Caki2 (cell line): ENCODE results near the gene PNMA1. TPM values are rescaled to one million over a fixed set of nuclear protein-coding genes. Genes with fewer than 3 reads are reported as not detected.

ENCODE experiments used
- DNase-seq: peaks from one replicate; pipeline ENCODE4 v3.0.0-alpha.2; 2015; ENCODE audit warnings: low read depth
- in situ Hi-C: cut with HindIII; loops from 2 replicates; pipeline ENCODE4 v1.10.0; 2016; ENCODE audit warnings: low sequenced_read_pairs, low pct_unique_long_range_greater_than_20kb, mixed read lengths
- total RNA-seq: library from RNA; depleted of rRNA; stranded (reverse); fragments of >200 nt; shearing (Covaris generic); gene quantifications from 2 replicates; pipeline ENCODE4 v1.2.3, GENCODE V29; 2014; ENCODE audit warnings: low replicate concordance

PNMA1 gene
- total RNA-seq, 1 experiment from 2014 or later: 45.4 TPM

DNA sequence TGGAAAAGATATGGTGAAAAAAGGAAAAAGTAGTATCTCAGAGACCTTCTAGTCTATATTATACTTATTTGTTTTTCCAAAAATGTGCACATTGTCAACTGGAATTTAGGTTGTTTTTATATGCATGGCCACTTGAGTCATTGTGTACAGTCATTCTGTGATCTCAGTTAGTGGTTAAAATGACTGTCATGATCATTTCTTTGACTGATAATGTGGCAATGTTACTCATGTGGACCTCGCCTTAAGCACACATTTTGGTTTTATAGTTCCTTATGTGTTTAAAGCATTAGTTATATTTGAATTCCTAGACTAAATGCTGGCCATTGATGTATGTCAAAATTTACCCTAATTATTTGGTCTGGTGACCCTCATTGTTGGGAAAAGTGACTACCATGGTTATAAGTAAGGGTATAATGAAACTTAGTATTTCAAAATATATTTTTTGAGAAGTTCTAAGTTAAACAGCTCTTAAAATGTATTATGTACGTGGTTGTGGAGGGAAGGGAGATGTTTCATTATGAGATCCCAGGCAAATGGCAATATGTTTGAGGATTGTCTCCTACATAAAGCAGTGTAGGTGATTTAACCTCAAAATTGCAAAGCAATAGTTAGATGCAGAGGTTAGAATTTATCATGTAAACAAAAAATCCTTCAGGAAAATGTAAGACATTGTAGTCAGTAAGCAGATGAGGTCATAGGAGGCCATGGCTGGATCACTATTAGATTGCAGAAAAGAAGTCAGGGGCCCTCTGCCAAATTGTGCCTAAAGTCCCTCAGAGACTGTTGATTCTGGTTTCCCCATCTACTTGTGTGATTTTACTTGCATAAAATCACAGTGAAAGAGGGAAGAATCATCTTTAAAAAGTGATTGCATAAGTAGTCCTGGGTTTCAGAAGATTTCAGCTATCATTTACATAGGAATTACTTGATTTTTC is 17.5 kb downstream of the PNMA1 start:
- in situ Hi-C loops: no loop called here
- peak; percentile 65 for DNase-seq

DNA sequence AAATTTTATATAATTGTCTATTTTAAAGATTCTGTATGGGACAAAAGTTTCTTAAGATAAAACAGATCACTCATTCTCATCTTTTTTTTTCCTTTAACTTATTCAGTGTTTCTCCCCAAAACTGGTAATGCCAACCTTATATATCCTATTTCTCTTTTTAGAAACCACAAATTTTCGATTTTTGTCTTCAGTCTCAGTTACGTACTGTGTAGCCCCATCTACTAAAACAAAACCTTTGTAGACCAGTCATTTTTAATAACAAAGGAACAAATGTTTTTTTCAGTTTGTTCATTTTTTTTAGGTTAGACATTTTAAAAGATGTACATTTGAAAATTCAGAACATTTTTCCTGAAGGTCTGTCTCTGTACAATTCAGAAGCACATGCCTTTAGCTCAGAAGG is 18.2 kb downstream of the PNMA1 start:
- no peak for DNase-seq
- in situ Hi-C loops: no loop called here

DNA sequence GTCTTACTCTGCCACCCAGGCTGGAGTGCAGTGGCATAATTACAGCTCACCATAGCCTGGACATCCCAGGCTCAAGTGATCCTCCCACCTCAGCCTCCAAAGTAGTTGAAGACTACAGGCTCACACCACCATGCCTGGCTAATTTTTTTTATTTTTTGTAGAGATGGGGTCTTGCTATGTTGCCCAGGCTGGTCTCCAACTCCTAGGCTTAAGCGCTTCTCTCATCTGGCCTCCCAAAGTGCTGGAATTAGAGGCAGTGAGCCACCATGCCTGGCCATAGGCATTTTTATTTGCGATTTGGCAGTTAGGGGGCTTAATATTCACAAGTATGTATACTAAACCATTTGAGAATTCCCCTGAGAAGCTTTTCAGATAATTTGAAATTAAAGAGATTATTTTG is 19.1 kb downstream of the PNMA1 start:
- in situ Hi-C loops: no loop called here
- DNase-seq: no peak

DNA sequence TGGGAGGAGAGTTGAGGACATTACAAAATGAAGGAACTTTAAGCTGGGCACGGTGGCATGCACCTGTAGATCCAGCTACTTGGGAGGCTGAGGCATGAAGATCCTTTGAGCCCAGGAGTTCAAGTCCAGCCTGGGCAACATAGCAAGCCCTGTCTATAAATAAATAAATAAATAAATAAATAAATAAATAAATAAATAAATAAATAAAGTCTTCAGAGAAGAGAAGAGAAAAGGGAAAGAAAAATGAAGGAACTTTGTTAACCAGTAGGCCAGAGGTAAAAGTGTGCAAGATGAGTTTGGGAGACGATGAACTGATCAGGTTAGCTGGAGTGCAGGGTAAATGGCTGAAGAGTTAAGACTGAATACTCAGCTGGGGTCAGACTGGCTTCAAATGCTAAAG is 20.1 kb downstream of the PNMA1 start:
- DNase-seq: no peak
- in situ Hi-C loops: no loop called here

DNA sequence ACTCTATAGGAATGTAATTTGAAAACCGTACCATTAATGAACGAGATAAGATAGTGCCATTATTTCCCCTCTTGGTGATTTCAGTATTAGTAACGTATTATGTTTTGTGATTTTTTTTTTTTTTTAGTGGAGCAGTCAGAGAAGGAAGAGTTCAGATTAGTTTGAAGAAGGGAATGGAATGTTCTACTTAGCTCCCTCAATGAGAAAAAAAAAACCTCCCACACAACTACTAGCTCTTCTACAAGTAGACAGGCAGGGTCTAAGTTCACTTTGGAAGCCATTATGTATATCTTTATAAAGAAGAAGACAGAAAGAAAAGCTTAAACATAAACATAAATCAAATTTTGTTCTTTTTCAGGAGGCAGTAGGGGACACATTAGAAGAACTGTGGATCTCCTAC is 27.3 kb downstream of the PNMA1 start:
- in situ Hi-C loops: no loop called here
- no peak for DNase-seq

DNA sequence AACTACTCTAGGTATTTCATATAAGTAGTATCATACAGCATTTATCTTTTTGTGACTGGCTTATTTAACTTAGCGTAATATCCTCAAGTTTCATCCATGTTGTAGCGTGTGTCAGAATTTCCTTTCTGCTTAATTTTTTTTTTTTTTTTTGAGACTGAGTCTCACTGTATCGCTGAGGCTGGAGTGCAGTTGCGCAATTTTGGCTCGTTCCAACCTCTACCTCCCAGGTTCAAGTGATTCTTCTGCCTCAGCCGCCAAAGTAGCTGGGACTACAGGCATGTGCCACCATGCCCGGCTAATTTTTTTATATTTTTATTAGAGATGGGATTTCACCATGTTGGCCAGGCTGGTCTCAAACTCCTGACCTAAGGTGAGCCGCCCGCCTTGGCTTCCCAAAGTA is 28.9 kb downstream of the PNMA1 start:
- in situ Hi-C loops: no loop called here
- no peak for DNase-seq

DNA sequence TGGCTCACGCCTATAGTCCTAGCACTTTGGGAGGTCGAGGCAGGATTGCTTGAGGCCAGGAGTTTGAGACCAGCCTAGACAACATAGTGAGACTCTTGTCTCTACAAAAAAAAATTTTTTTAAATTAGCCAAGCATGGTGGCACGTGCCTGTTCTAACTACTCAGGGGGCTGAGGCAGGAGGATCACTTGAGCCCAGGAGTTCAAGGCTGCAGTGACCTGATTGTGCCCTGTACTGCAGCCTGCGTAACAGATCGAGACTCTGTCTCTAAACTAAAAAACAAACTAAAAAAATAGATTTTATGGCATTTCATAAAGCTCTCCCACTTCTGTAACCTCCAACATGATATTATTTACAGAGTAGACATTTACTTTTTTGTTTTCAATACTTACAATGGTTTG is 29.6 kb downstream of the PNMA1 start:
- in situ Hi-C loops: no loop called here
- no peak for DNase-seq

DNA sequence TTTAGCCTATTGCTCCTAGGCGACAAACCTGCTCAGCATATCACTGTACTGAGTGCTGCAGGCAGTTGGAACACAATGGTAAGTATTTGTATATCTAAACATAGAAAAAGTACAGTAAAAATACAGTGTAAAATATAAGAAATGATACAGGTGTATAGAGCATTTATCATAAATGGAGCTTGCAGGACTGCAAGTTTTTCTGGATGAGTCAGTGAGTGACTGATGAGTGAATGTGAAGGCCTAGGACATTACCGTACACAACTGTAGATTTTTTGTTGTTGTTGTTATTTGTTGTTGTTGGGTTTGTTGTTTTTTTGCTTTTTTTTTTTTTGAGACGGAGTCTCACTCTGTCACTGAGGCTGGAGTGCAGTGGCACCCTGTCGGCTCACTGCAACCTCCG is 33.4 kb downstream of the PNMA1 start:
- in situ Hi-C loops: no loop called here
- no peak for DNase-seq

DNA sequence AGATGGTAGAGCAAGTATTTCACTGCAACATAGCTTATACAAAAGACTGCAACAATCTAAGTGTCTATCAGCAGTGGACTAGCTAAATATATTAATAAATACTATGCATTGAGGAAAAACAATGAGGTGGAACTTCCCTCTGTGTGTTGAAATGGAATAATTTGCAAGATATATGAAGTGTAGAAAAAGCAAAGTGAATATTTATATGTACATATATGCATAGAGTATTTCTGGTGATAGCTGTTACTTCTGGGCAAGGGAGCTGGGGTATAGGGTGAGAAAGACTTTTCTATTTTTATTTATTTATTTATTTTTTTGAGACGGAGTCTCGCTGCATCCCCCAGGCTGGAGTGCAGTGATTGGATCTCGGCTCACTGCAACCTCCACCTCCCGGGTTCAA is 35.5 kb downstream of the PNMA1 start:
- DNase-seq: no peak
- in situ Hi-C loops: no loop called here

DNA sequence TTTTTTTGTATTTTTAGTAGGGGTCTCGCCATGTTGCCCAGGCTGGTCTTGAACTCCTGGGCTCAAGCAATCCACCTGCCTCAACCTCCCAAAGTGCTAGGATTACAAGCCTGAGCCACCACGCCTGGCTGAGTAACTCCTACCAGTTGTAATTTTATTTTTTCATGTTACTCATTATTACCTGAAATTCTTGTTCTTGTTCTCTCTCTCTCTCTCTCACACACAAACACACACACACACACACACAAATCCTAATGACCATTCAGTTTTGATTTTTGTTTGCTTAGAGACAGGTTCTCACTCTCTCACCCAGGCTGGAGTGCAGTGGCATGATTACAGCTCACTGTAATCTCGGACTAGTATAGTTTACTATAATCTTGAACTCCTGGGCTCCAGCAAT is 39.2 kb downstream of the PNMA1 start:
- DNase-seq: no peak
- in situ Hi-C loops: no loop called here

DNA sequence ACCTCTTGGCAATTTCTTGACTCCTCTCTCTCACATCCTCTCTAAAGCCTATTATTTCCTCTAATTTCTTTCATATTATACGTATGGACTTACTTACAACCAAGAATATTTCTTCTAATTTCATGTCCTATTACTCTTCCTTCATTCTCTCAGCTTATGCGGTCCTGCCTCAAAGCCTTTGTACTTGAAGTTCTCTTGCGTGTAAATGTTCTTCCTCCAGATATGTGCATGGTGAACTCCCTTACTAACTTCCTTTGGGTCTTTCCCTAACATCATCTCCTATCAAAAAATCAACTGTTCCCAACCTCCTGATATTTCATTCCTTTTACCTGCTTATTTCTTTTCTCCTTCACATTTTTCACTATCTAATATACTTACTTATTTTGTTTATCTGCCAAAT is 46.3 kb downstream of the PNMA1 start:
- in situ Hi-C loops: no loop called here
- DNase-seq: no peak

DNA sequence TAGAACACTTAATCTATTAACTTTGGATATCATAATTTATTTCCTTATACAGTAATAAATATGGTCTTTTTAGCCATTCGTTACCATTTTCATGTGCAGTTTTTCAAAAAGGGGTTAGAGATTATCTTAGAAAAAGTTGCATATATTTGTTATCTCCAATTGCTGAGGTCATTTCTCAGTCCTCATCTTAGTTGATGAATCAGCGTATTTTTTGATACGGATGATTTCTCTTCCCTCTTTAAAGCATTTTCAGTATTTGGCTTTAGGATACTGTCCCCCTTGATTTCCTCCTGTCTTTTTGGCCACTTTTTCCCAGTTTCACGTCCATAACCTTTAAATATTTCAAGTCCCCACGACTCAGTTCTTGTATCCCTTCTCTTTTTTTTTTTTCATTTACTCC is 47.6 kb downstream of the PNMA1 start:
- DNase-seq: no peak
- in situ Hi-C loops: no loop called here

DNA sequence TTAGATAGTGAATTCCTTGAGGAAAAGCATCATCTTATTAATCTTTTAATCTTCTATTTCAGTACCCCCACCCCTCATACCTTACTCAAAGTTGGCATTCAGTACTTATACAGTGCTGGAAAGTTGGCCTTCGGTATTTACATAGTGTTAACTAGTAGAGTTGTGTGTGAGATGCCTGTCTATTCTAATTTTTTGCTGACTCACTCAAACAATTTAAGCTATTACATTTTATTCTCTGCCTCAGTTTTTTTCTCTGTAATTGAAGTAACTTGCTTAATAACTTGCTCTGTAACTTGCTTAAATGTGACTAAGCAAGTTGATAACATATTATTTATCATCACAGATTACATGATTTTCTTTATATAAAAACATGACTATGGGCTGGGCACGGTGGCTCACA is 49.1 kb downstream of the PNMA1 start:
- DNase-seq: no peak
- in situ Hi-C loops: no loop called here

DNA sequence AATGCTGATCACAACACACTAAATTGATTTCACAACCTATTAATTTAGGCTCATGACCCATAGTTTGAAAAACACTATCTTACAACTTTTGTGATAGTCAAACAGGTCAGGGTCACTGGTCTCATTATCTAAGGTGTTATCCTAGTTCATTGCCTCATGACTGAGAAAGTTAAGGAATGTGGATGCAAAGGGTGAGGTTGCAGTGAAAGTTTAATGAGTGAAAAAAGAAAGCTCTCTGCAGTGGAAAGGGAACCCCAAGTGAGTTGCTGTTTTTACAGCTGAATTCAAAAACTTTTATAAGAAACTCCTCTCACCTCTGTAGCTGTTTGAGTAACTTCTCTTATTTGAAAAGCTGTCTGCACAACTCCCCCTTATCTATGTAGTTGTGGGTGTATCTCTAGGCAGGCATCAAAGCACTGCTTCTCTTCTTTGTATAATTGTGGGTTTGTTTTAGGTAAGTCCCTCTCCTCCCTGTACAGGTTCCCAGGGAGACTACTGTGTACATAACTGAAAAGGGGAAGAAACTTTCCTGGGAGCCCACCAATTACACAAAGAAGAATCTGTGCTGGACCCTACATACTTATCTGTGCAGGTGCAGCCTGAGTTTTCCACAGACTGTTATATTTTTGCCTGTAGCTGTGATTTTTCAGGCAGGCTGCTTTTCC is 50.5 kb downstream of the PNMA1 start:
- DNase-seq: peak; percentile 47
- in situ Hi-C loops: no loop called here

DNA sequence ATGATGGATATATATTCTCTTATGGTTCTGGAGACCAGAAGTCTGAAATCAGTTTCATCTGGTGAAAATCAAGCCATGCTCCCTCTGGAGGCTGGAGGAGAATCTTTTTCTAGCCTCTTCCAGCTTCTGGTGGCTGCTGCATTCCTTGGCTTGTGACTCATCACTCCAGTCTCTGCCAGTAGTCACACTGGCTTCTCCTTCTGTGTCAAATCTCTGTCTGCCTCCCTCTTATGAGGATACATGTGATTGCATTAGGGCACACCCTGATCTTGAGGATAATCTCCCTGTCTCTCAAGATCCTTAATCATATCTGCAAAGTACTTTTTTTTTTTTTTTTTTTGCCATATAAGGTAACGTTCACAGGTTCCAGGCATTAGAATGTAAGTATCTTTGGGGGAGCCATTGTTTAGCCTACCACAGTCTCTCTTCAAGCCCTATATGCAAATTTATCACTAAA is 51.7 kb downstream of the PNMA1 start:
- peak; percentile 89 for DNase-seq
- in situ Hi-C loops: no loop called here

DNA sequence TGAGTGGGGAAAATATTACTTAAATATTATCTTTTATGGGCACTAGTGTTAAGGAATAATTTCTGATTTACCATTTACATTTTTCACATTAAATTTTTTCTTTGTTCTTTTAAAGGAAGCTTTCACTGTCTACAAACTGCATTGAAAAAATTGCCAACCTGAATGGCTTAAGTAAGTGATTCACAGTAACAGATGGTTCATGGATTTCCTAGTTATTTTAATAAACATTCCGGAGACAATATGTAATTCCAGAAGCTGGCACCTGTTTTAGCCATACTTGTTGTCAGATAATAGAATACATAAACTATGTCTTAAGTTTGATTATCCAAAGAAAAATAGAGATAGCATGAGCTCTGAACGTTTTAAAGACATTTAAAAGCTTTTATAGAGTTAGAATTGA is 52.3 kb downstream of the PNMA1 start:
- in situ Hi-C loops: no loop called here
- DNase-seq: no peak
